ENCODE data around the gene EXOC1.

DNA sequence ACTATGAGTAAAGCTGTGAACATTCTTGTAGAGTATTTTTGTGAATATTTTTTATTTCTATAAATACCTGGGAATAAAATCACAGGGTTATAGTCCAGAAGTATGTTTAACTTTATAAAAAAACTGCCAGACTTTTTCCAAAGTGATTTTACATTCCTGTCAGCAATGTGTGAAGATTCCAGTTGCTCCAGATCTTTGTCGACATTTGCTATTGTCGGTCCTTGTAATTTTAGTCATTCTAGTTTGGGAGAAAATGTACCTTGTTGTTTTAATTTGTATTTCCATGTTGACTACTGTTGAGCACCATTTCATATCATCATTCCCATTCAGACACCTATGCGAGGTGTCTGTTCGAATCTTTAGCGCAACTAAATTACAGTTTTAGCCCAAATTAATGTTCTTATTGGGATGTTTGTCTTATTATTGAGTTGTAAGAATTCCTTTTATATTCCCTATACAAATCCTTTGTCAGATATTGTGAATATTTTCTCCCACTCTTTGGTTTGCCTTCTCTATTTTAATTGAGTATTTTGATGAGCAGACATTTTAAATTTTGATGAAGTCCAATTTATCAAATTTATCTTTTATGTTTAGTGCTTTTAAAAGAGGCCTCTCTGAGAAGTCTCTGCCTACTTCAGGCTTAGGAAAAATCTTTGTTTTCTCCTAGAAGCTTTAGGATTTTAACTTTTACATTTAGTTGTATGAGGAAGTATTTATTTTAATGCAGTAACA lies 97.9 kb downstream of the EXOC1 start:
- no peak for TF ChIP-seq GABPA (IDR thresholded peaks at IDR 0.05 in 1 of 2, conservative IDR thresholded peaks at IDR 0.05 in 1 of 2)
- no peak for TF ChIP-seq YY1 (IDR thresholded peaks at IDR 0.05)

Data from liver (tissue), 2 donors.